ENCODE measurements around the gene RANBP1.

- TF ChIP-seq EZH2 (IDR thresholded peaks at IDR 0.05; ENCODE audit: insufficient read depth, poor library complexity, severe bottlenecking), result no peak
- TF ChIP-seq EZH2phosphoT487 (IDR thresholded peaks at IDR 0.05; ENCODE audit: insufficient read depth, low read depth), result no peak
Observed at GRCh38 chr22:20125201-20126174, 9.6 kb downstream of the RANBP1 start.
